C4-2B (cell line): Measurements from ENCODE around the gene ARPC4.

Experiments
- H3K27ac ChIP-seq: fragments of 450-650 bp; 2 replicates; pipeline ENCODE4 v1.5.1; 2017
- ZFX ChIP-seq: fragments of 450-650 bp; IDR thresholded peaks from 2 replicates; pipeline ENCODE4 v1.6.1; 2017
- TF ChIP-seq, protein P1 (sequence below): fragments of 450-650 bp; conservative IDR thresholded peaks from 2 replicates; pipeline ENCODE4 v1.5.1; 2017; ENCODE audit warnings: mild to moderate bottlenecking

The ARPC4 gene

DNA sequence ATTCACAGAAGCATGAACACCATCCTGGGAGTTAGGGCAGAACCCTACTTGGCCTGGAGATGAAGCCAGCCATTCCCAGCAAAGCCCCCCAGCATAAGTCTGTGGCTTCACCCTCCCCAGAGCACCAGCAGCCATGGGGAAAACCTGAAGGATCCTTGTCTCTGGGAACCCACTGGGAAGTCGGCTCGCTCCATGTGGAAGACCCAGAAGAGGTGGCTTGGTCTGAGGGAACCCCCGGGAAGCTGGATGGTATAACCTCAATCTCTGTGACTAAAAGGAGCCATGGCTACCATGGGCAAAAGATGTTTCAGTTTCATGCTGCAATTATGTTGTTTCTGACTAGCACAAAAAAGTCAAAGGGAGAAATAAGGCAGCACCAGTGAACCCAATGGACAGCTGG lies 62.7 kb downstream of the ARPC4 start:
- H3K27ac ChIP-seq, result no peak overlapping the region
- TF ChIP-seq, protein P1, sequence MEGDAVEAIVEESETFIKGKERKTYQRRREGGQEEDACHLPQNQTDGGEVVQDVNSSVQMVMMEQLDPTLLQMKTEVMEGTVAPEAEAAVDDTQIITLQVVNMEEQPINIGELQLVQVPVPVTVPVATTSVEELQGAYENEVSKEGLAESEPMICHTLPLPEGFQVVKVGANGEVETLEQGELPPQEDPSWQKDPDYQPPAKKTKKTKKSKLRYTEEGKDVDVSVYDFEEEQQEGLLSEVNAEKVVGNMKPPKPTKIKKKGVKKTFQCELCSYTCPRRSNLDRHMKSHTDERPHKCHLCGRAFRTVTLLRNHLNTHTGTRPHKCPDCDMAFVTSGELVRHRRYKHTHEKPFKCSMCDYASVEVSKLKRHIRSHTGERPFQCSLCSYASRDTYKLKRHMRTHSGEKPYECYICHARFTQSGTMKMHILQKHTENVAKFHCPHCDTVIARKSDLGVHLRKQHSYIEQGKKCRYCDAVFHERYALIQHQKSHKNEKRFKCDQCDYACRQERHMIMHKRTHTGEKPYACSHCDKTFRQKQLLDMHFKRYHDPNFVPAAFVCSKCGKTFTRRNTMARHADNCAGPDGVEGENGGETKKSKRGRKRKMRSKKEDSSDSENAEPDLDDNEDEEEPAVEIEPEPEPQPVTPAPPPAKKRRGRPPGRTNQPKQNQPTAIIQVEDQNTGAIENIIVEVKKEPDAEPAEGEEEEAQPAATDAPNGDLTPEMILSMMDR, result no peak
- TF ChIP-seq ZFX, result no peak
